KMS-11 (cell line): Measurements from ENCODE around the gene ECM2.

Experiments
- H2AFZ ChIP-seq: fragments of 200-600 bp; sonication (generic); 2 replicates; pipeline ENCODE4 v1.6.1; 2016; ENCODE audit warnings: antibody characterized with exemption, mixed run types, low read depth
- H3K27ac ChIP-seq: fragments of 200-600 bp; sonication (generic); 2 replicates; pipeline ENCODE4 v1.6.1; 2016; ENCODE audit warnings: mild to moderate bottlenecking, mixed run types
- H3K27me3 ChIP-seq: fragments of 200-600 bp; sonication (generic); 2 replicates; pipeline ENCODE4 v1.6.1; 2017; ENCODE audit warnings: mild to moderate bottlenecking, low read depth, mixed run types, moderate library complexity; ENCODE audit not compliant: insufficient read depth
- H3K36me3 ChIP-seq: fragments of 200-600 bp; sonication (generic); 2 replicates; pipeline ENCODE4 v1.6.1; 2017; ENCODE audit warnings: mild to moderate bottlenecking, mixed run types; ENCODE audit not compliant: insufficient read depth
- H3K4me1 ChIP-seq: fragments of 200-600 bp; sonication (generic); 2 replicates; pipeline ENCODE4 v1.6.1; 2016; ENCODE audit warnings: mild to moderate bottlenecking, low read depth, mixed run types; ENCODE audit not compliant: poor library complexity, severe bottlenecking
- H3K4me2 ChIP-seq: fragments of 200-600 bp; sonication (generic); 2 replicates; pipeline ENCODE4 v1.7.0; 2016; ENCODE audit warnings: mild to moderate bottlenecking, mixed run types
- H3K4me3 ChIP-seq: fragments of 200-600 bp; sonication (generic); IDR thresholded peaks from 2 replicates; pipeline ENCODE4 v1.6.1; 2017; ENCODE audit warnings: low read depth, low read length, mixed read lengths; ENCODE audit not compliant: insufficient read depth
- H3K79me2 ChIP-seq: fragments of 200-600 bp; sonication (generic); 2 replicates; pipeline ENCODE4 v1.6.1; 2016; ENCODE audit warnings: low read depth, mixed run types; ENCODE audit not compliant: insufficient read depth
- H3K9ac ChIP-seq: fragments of 200-600 bp; sonication (generic); 2 replicates; pipeline ENCODE4 v1.6.1; 2016; ENCODE audit warnings: mild to moderate bottlenecking, mixed run types
- H4K20me1 ChIP-seq: fragments of 200-600 bp; sonication (generic); 2 replicates; pipeline ENCODE4 v1.6.1; 2016; ENCODE audit warnings: mild to moderate bottlenecking, mixed run types; ENCODE audit not compliant: insufficient read depth
- CTCF ChIP-seq: fragments of 200-600 bp; sonication (generic); conservative IDR thresholded peaks from 2 replicates; pipeline ENCODE4 v1.6.1; 2017; ENCODE audit warnings: low read depth, mild to moderate bottlenecking, antibody characterized with exemption, low read length, moderate library complexity, mixed read lengths

Gene ECM2

GRCh38 chr9:92513349-92513748, 22.4 kb downstream of the ECM2 start:
- TF ChIP-seq CTCF: no peak
- H3K4me3 ChIP-seq: no peak overlapping the region
- peaks cover 6% of the 10 kb centered on the region for H3K4me1 ChIP-seq
- H3K27me3 ChIP-seq: no peaks in the 10 kb centered on the region
- H3K36me3 ChIP-seq: no peaks in the 10 kb centered on the region
- no peak overlapping the region for H2AFZ ChIP-seq
- no peak overlapping the region for H3K9ac ChIP-seq
- H4K20me1 ChIP-seq: no peaks in the 10 kb centered on the region
- no peaks in the 10 kb centered on the region for H3K79me2 ChIP-seq
- no peak overlapping the region for H3K4me2 ChIP-seq
- no peak overlapping the region for H3K27ac ChIP-seq

- H4K20me1 ChIP-seq: no peaks in the 10 kb centered on the region
- no peak overlapping the region for H3K4me2 ChIP-seq
- H3K79me2 ChIP-seq: no peaks in the 10 kb centered on the region
- no peak for TF ChIP-seq CTCF
- H3K27me3 ChIP-seq: no peaks in the 10 kb centered on the region
- H3K9ac ChIP-seq: no peak overlapping the region
- peaks cover 6% of the 10 kb centered on the region for H3K4me1 ChIP-seq
- H3K27ac ChIP-seq: no peak overlapping the region
- H2AFZ ChIP-seq: no peak overlapping the region
- no peak overlapping the region for H3K4me3 ChIP-seq
- H3K36me3 ChIP-seq: no peaks in the 10 kb centered on the region
Observed at GRCh38 chr9:92512622-92513021, 23.2 kb downstream of the ECM2 start.

DNA sequence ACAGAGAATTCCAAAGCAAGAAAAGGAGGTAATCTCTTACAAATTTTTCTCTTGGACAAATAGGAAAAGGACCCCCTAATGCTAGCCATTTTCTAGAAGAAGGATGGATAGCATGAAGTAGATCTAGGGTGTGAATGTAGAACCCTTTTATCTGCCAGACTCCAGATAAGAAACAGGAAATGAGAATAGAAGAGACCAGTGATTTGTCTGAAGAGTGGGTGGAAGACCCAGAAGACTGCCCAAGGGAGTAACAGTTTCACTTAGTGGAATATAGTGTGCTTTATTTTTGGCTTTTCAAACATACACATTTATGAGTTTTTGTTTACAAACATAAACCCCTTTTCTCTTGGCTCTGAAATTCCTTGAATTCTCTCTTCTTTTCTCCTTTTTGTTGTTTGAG, 25.0 kb downstream of the ECM2 start:
- Histone ChIP-seq H3K4me2 (no peak overlapping the region), H3K4me3 (no peak overlapping the region), H3K4me1 (peaks cover 6% of the 10 kb centered on the region), H3K9ac (no peak overlapping the region), H3K36me3 (no peaks in the 10 kb centered on the region), H3K27ac (no peak overlapping the region), H3K79me2 (no peaks in the 10 kb centered on the region), H4K20me1 (no peaks in the 10 kb centered on the region), H2AFZ (no peak overlapping the region), H3K27me3 (no peaks in the 10 kb centered on the region)
- no peak for TF ChIP-seq CTCF

GRCh38 chr9:92509050-92509449, 26.7 kb downstream of the ECM2 start:
- H4K20me1 ChIP-seq: no peaks in the 10 kb centered on the region
- H3K79me2 ChIP-seq: no peaks in the 10 kb centered on the region
- no peak overlapping the region for H3K9ac ChIP-seq
- H3K36me3 ChIP-seq: no peaks in the 10 kb centered on the region
- no peak overlapping the region for H3K4me3 ChIP-seq
- no peak overlapping the region for H2AFZ ChIP-seq
- H3K27me3 ChIP-seq: no peaks in the 10 kb centered on the region
- no peak overlapping the region for H3K27ac ChIP-seq
- H3K4me1 ChIP-seq: peaks cover 6% of the 10 kb centered on the region
- TF ChIP-seq CTCF: no peak
- H3K4me2 ChIP-seq: no peak overlapping the region
